T-helper 2 cell treated with Interferon-gamma antibody and Interleukin-4, amounts not matched to agents 5 μg/mL and 100 μg/mL, for 36 hours (primary cell): ENCODE results near the gene HEXD.

ENCODE experiments used
- DNase-seq: peaks from one replicate; pipeline ENCODE4 v3.0.0; 2021; ENCODE audit warnings: low spot score
- H3K27ac Mint-ChIP-seq: one replicate; pipeline ENCODE4 v1.8.0; 2021; ENCODE audit warnings: mild to moderate bottlenecking, mixed read lengths
- H3K27me3 Mint-ChIP-seq: one replicate; pipeline ENCODE4 v1.8.0; 2021; ENCODE audit warnings: low read depth, mixed read lengths
- H3K36me3 Mint-ChIP-seq: one replicate; pipeline ENCODE4 v1.8.0; 2021; ENCODE audit warnings: low read depth, mixed read lengths
- H3K4me1 Mint-ChIP-seq: one replicate; pipeline ENCODE4 v1.8.0; 2021; ENCODE audit warnings: low read depth, mixed read lengths
- H3K4me3 Mint-ChIP-seq: one replicate; pipeline ENCODE4 v1.8.0; 2022; ENCODE audit warnings: mild to moderate bottlenecking, moderate library complexity, mixed read lengths
- H3K9me3 Mint-ChIP-seq: one replicate; pipeline ENCODE4 v1.8.0; 2021; ENCODE audit warnings: mixed read lengths

HEXD gene

DNA sequence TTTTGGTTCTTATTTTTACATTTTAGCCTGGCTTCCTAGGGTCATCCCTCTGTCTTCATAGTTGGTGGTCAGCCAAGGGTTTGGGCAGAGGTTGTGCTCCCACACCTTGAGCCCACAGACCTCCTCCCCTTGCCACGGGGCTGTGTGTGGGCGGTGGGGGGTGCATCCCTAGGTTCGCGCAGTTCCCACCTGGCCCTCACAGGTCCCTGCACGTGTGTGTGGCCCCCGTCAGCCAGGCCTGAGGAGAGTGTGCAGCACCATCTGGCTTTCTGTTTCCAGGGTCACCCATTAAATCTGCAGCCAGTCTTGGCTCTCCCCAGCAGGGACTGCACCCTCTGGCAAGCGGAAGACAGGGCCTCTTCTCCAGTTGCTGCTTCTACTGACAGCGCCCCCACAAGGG lies 13.9 kb downstream of the HEXD start:
- H3K4me1 Mint-ChIP-seq, result peaks cover 17% of the 10 kb centered on the region
- DNase-seq, result no peak
- no peak overlapping the region for H3K27ac Mint-ChIP-seq
- H3K4me3 Mint-ChIP-seq, result no peak overlapping the region
- H3K36me3 Mint-ChIP-seq, result peaks cover 16% of the 10 kb centered on the region
- no peaks in the 10 kb centered on the region for H3K27me3 Mint-ChIP-seq
- H3K9me3 Mint-ChIP-seq, result no peaks in the 10 kb centered on the region

DNA sequence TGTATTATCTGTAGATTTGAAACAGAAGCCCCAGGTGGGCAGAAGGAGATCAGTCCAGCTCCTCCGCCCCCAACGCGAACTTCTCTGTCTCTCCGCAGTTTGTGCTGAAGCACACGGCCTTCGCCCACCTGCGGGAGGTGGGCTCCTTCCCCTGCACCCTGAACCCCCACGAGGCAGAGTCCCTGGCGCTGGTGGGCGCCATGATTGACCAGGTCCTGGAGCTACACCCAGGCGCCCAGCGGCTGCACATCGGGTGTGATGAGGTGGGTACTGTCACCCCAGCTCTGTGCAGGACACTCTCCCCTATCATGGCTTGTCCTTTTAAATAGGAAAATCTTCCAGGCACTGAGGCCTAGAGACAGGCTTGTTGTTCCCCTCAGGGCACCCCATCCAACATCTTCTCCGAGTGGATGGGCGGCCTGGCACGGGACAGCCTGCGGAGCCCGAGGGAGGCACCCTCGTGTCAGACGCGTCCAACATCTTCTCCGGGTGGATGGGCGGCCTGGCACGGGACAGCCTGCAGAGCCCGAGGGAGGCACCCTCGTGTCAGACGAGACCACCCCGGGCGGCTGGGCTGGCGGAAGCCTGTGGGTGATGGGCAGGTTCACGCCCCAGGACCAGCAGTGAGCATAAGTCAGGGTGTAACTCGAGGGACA lies 15.5 kb downstream of the HEXD start:
- no peak overlapping the region for H3K4me3 Mint-ChIP-seq
- H3K27ac Mint-ChIP-seq, result peak overlapping the region; percentile 41
- no peaks in the 10 kb centered on the region for H3K27me3 Mint-ChIP-seq
- H3K4me1 Mint-ChIP-seq, result peaks cover 16% of the 10 kb centered on the region
- H3K36me3 Mint-ChIP-seq, result peaks cover 9% of the 10 kb centered on the region
- H3K9me3 Mint-ChIP-seq, result no peaks in the 10 kb centered on the region
- no peak for DNase-seq

DNA sequence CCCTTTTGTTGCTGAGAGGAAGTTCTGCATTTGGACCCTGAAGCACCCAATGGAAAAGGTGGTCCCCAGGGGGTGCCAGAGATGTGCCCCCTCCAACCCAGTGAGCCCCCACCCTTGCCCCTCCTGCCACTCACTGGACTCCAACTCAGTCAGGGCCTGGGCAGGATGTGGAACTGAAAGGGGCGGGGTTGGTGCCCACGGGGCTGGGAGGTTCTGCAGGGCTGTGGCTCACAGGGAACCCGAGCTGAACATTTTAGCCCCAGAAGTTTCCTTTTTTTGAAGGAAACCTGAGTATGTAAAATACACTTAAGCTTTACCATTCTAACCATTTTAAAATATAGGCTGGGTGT lies 16.0 kb downstream of the HEXD start:
- Mint-ChIP-seq H3K4me3 (peak overlapping the region; percentile 32), H3K27me3 (no peaks in the 10 kb centered on the region), H3K9me3 (no peaks in the 10 kb centered on the region), H3K27ac (no peak overlapping the region), H3K36me3 (peaks cover 9% of the 10 kb centered on the region), H3K4me1 (peaks cover 16% of the 10 kb centered on the region)
- no peak for DNase-seq

DNA sequence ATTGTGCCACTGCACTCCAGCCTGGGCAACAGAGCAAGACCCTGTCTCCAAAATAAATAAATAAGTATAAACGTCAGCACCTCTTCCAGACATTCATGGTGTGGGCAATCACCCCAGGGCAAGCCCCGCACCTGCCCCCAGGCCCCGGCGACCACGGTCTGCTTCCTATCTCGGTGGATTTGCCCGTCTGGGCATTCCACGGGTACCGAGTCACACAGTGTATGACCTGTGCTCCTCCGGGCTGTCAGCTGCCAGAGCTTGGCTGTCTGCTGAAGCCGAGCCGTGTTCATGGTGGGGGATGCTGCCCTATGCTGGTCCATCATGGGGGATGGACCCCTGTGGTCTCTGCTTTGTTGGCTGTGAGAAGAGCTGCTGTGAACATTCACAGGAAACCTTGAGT lies 17.0 kb downstream of the HEXD start:
- Mint-ChIP-seq H3K36me3 (peaks cover 7% of the 10 kb centered on the region), H3K4me3 (no peak overlapping the region), H3K4me1 (peaks cover 7% of the 10 kb centered on the region), H3K27me3 (no peaks in the 10 kb centered on the region), H3K9me3 (no peaks in the 10 kb centered on the region), H3K27ac (no peak overlapping the region)
- DNase-seq, result no peak

DNA sequence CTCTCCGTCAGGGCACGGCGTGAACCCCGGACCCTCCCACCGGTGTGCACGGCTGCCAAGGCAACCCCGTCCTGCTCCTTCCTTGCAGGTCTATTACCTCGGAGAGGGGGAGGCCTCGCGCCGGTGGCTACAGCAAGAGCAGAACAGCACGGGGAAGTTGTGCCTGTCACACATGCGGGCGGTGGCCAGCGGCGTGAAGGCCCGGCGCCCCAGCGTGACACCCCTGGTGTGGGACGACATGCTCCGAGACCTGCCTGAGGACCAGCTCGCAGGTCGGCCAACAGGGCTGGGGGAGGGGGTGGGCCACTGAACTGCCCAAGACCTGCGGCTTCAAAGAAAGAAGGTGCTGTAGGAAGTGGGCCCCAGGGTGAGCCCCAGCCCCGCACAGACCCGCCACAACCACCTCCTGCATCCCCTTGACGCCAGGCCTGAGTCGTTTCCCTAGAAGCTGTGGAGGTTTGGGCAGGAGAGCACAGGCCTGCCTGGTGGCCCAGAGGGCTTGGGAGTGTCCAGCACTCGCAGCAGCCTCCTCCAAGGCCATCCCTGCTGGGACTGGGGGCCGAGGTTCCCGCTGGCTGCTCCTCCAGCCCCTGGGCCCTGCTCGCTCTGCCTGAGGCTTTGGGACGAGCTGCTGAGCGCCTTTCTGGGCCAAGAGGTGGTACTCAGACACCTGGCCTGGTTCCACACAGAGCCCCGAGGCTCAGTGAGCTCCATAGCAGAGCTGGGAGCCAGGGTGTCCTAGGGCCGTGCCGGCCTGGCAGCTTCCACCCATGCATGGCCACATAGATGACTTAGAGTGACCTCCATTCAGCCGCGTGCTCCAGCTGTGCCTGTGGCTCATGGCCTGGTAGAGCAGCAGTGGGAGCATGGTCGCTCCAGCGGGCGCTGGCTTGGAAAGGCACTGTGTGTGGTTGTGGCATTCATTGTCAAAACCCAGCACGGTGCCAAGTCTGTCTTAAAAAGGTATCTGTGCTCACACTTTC lies 17.7 kb downstream of the HEXD start:
- Mint-ChIP-seq H3K9me3 (no peaks in the 10 kb centered on the region), H3K27ac (no peak overlapping the region), H3K27me3 (no peaks in the 10 kb centered on the region), H3K4me3 (no peak overlapping the region), H3K4me1 (peaks cover 7% of the 10 kb centered on the region), H3K36me3 (peaks cover 10% of the 10 kb centered on the region)
- DNase-seq, result no peak

DNA sequence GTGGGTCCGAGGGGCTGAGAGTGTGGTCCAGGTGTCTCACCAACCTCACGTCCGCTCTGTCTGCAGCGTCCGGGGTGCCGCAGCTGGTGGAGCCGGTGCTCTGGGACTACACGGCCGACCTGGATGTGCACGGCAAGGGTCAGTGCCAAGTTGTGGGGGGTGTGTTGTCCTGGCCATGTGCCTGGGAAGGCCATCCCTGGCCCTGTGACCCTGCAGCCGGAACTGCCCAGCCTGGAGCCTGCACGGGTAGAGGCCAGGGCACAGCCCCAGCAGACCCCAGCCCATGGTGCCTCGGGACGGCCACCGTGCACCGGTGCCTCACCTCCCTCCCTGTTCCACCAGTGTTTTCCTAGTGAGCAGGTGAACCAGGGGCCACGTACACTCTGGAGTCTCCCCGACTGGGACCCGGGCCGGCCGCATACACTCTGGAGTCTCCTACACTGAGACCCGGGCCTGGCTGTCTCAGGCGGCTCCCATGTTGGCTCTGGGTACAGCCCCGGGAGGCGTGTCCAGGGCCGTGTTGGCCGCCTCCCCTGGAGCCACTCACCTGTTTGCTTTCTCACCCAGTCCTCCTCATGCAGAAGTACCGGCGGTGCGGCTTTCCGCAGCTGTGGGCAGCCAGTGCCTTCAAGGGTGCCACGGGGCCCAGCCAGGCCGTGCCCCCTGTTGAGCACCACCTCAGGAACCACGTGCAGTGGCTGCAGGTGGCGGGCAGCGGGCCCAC lies 18.6 kb downstream of the HEXD start:
- Mint-ChIP-seq H3K9me3 (no peaks in the 10 kb centered on the region), H3K36me3 (peaks cover 9% of the 10 kb centered on the region)

DNA sequence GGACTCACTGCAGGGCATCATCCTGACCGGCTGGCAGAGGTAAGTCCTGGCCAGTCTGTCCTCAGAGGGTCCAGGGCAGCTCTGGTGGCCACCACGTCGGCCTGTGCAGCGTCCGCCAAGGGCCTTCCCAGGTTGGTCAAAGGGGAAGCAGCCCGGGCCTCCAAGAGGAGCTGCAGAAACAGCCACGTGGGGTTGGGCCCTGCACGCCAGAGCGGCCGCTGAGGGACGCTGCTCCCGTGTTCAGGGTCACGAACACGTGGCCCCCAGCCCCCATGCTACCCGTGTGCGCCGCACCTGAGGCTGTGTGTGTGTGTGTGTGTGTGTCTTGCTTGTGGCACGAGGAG lies 19.1 kb downstream of the HEXD start:
- Mint-ChIP-seq H3K36me3 (peaks cover 9% of the 10 kb centered on the region), H3K27me3 (no peaks in the 10 kb centered on the region), H3K27ac (no peak overlapping the region), H3K9me3 (no peaks in the 10 kb centered on the region), H3K4me1 (peaks cover 7% of the 10 kb centered on the region), H3K4me3 (no peak overlapping the region)
- DNase-seq, result no peak

More for the DNA sequence above, 18.6 kb downstream of the HEXD start:
- Mint-ChIP-seq H3K4me1 (peaks cover 7% of the 10 kb centered on the region), H3K27me3 (no peaks in the 10 kb centered on the region), H3K4me3 (no peak overlapping the region), H3K27ac (no peak overlapping the region)
- no peak for DNase-seq

DNA sequence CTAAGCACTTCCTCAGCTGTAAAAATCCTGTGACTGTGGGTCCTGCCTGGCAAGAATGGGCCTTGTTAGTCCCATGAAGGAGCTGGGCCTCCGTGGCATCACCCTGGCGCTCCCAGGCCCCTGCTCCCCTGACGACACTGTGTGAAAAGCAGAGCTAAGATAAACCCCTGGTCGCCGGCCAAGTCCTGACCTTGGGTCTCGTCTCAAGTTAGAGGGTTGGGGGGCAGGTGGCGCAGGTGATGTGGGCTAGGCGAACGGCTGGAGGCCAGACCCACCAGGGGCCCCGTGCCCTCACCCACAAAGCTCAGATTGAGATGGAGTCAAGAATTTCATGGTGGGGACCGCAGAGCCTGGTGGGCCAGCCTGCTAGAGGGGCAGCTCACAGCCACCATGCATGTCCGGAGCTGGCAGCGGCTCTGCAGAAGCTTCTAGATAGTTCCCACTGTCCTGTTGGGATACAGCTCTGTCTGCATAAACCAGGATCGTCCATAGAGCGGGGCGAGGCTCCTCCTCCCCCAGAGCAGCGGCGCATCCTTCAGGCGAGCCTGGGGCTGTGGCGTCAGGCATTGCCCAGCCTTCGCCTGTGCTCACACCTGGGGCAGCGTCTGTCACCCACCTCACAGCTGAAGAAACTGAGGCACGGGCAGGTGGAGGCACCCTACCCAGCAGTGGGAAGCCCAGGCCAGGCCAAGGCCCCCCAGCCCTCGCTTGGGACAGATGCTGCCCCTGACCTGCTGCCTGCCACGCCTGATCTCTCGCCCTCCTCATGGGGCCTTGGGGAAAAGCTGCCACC lies 20.4 kb downstream of the HEXD start:
- peaks cover 7% of the 10 kb centered on the region for H3K4me1 Mint-ChIP-seq
- no peak overlapping the region for H3K4me3 Mint-ChIP-seq
- H3K9me3 Mint-ChIP-seq, result no peaks in the 10 kb centered on the region
- no peak overlapping the region for H3K27ac Mint-ChIP-seq
- peaks cover 12% of the 10 kb centered on the region for H3K36me3 Mint-ChIP-seq
- no peaks in the 10 kb centered on the region for H3K27me3 Mint-ChIP-seq
- no peak for DNase-seq

DNA sequence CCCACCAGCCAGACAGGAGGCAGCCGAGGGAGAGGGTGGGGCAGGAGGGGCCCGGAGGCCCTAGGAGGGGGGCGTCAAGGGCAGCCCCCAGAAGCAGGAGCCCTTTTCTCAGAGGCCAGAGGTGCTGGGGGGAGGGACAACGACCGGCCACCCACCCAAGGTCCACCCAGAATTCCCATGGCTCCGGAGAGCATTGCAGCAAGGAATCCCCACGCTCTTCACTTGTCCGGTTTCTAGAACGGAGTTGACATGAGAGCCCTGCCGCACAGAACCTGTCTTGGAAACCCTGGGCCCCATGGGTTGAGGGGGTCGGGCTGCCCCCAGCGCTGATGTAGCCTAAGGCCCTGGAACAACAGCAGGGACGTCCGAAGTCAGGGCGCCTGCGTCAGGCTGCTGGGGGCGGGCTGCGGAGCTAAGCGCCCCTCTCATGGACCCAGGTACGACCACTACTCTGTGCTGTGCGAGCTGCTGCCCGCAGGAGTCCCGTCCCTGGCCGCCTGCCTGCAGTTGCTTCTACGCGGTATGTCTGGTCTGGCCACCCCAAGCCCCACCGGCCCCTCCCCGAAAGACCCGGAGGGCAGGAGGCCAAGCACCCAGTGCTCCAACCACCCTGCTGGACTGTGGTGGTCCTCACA lies 21.2 kb downstream of the HEXD start:
- peak overlapping the region; percentile 55 for H3K27ac Mint-ChIP-seq
- DNase-seq, result no peak
- no peaks in the 10 kb centered on the region for H3K9me3 Mint-ChIP-seq
- H3K27me3 Mint-ChIP-seq, result no peaks in the 10 kb centered on the region
- peaks cover 11% of the 10 kb centered on the region for H3K36me3 Mint-ChIP-seq
- no peak overlapping the region for H3K4me3 Mint-ChIP-seq
- H3K4me1 Mint-ChIP-seq, result peaks cover 2% of the 10 kb centered on the region

DNA sequence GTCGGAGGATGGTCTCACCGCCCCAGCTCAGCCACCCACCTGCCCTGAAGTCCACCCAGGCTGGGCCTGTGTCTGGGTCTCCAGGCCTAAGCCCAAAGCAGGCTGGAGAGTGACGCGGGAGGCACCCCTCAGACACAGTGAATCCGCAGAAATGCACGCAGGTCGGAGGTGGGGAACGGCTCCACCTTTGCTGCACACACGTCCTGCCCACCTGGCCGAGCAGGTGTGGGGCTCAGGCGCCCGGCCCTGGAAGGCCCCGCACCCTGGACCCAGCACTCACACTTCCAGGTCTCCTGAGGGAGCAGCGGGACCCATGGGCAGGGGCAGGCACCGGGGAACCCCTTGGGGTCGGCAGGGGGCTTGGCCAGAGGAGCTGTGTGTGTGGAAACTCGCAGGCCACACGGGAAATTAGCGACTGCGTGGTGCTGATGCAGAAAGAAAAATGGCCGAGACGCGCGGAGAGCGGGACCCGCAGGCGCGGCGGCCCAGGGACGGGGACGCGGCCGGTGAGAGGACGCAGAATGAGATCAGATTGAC lies 21.8 kb downstream of the HEXD start:
- Mint-ChIP-seq H3K4me1 (no peaks in the 10 kb centered on the region), H3K27me3 (no peaks in the 10 kb centered on the region), H3K4me3 (no peak overlapping the region), H3K36me3 (peaks cover 11% of the 10 kb centered on the region), H3K27ac (no peak overlapping the region), H3K9me3 (no peaks in the 10 kb centered on the region)
- no peak for DNase-seq

DNA sequence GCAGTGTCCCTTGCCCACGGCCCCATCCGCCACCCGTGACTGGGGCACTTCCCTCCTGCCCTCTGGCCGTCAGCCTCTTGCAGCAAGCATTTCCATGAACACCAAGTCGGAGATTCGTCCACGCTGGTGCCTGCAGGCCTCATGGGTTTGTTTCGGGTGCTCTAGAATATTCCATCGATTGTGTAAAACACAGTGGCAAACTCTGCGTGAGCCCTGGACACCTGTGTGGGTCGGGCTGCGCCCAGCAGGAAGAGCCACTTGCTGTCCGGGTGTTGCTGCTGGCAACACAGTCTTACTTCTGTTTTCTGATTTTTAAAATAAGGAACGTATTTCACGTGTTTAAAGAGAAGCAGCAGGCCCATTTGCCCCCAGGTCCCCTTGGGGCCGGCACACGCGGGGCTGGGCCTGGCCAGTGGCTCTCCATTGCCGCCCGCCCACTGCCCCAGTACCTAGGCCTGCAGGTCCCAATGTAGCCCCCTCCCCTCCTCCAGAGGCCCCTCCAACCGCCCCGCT lies 22.4 kb downstream of the HEXD start:
- Mint-ChIP-seq H3K27me3 (no peaks in the 10 kb centered on the region), H3K4me1 (no peaks in the 10 kb centered on the region), H3K27ac (no peak overlapping the region), H3K36me3 (peaks cover 11% of the 10 kb centered on the region), H3K4me3 (no peak overlapping the region), H3K9me3 (no peaks in the 10 kb centered on the region)
- no peak for DNase-seq

DNA sequence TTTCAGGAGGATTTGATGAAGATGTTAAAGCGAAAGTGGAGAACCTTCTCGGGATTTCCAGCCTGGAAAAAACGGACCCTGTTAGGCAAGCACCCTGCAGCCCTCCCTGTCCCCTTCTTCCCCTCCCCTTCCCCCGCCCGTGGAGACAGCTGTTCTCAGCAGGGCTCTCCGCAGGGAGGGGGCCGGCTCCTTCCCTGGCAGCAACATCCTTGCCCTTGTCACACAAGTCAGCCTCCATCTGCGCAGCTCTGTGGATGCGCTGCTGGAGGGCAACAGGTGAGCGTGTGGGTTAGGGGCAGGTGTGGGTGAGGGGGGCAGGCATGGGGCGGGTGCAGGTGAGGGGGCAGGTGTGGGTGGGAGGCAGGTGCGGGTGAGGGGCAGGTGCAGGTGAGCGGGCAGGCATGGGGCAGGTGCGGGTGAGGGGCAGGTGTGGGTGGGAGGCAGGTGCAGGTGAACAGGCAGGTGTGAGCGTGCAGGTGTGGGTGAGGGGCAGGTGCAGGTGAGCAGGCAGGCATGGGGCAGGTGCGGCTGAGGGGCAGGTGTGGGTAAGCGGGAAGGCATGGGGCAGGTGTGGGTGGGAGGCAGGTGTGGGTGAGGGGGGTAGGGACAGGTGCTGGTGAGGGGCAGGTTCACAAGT lies 23.0 kb downstream of the HEXD start:
- no peak for DNase-seq
- Mint-ChIP-seq H3K4me3 (no peak overlapping the region), H3K36me3 (peaks cover 11% of the 10 kb centered on the region), H3K4me1 (no peaks in the 10 kb centered on the region), H3K27me3 (no peaks in the 10 kb centered on the region), H3K27ac (no peak overlapping the region), H3K9me3 (no peaks in the 10 kb centered on the region)
